T-cell (primary cell): Measurements from ENCODE around the gene CFAP77. TPM values are rescaled to one million over a fixed set of nuclear protein-coding genes. Genes with fewer than 3 reads are reported as not detected.

Experiments used
- ATAC-seq, 4 experiments: fragments of 200-7000 bp in 3 of 4; fragments of 150-1000 bp in 1 of 4; cut with Tn5 transposase; replicated peaks in 1 of 4; 1 replicate in 3 of 4; 2 replicates in 1 of 4; pipeline ENCODE4 v1.10.0; 2021; ENCODE audit warnings: moderate library complexity in 3 of 4, mild to moderate bottlenecking in 2 of 4, moderate number of reproducible peaks in 1 of 4
- CTCF ChIA-PET, 2 donors: fragments of 300-600 bp; sonication (Branson Sonifier 250); formaldehyde crosslinking; loops; one replicate each; lab custom pipeline; 2022; ENCODE audit warnings: antibody characterized with exemption in 2 of 2; lab: Charles Lee
- POLR2A ChIA-PET, 2 donors: fragments of 300-600 bp; sonication (Branson Sonifier 250); formaldehyde crosslinking; loops; one replicate each; lab custom pipeline; 2022; ENCODE audit warnings: antibody characterized with exemption in 2 of 2; lab: Charles Lee
- DNase-seq, 35 experiments: peaks; one replicate each; pipeline versions ENCODE4 v3.0.0 to v3.0.0-alpha.2; 2013 to 2023
- H3K27ac ChIP-seq: one replicate; pipeline ENCODE4 v1.5.1; 2013; ENCODE audit warnings: low read length
- H3K27me3 ChIP-seq, 2 experiments: replicated peaks in 1 of 2; 1 replicate in 1 of 2; 2 replicates in 1 of 2; pipeline versions ENCODE4 v1.6.1 to v1.7.0; 2013; ENCODE audit warnings: low read length in 1 of 2, mixed read lengths in 1 of 2; ENCODE audit not compliant: control insufficient read depth in 2 of 2, insufficient read depth in 2 of 2; ENCODE audit errors: extremely low read depth in 1 of 2
- H3K36me3 ChIP-seq, 2 donors: 1 replicate in 1 of 2; 2 replicates in 1 of 2; pipeline versions ENCODE4 v1.6.1 to v1.7.0; 2013; ENCODE audit warnings: low read length in 1 of 2; ENCODE audit not compliant: control insufficient read depth in 2 of 2, insufficient read depth in 1 of 2; ENCODE audit errors: extremely low read depth in 1 of 2
- H3K4me1 ChIP-seq, 2 experiments: 1 replicate in 1 of 2; 2 replicates in 1 of 2; pipeline versions ENCODE4 v1.6.1 to v1.7.0; 2013; ENCODE audit warnings: low read length in 2 of 2, mixed read lengths in 1 of 2; ENCODE audit not compliant: insufficient read depth in 2 of 2, control insufficient read depth in 1 of 2; ENCODE audit errors: extremely low read depth in 1 of 2
- H3K4me3 ChIP-seq, 2 donors: 1 replicate in 1 of 2; 2 replicates in 1 of 2; pipeline versions ENCODE4 v1.5.1 to v1.7.0; 2013; ENCODE audit warnings: mild to moderate bottlenecking in 2 of 2, low read length in 1 of 2, moderate library complexity in 1 of 2; ENCODE audit not compliant: control insufficient read depth in 1 of 2; ENCODE audit errors: extremely low read depth in 1 of 2
- H3K9me3 ChIP-seq: 2 replicates; pipeline ENCODE4 v1.7.0; 2013
- H3K27ac Mint-ChIP-seq, 2 donors: one replicate each; pipeline ENCODE4 v1.8.0; 2020 to 2021; ENCODE audit warnings: mild to moderate bottlenecking in 2 of 2, mixed read lengths in 2 of 2
- H3K27me3 Mint-ChIP-seq, 2 donors: one replicate each; pipeline ENCODE4 v1.8.0; 2021 to 2022; ENCODE audit warnings: mixed read lengths in 2 of 2
- H3K36me3 Mint-ChIP-seq: one replicate; pipeline ENCODE4 v1.8.0; 2021; ENCODE audit warnings: mixed read lengths
- H3K4me1 Mint-ChIP-seq, 3 donors: one replicate each; pipeline ENCODE4 v1.8.0; 2020 to 2022; ENCODE audit warnings: mixed read lengths in 3 of 3, mild to moderate bottlenecking in 1 of 3
- H3K4me3 Mint-ChIP-seq, 3 donors: one replicate each; pipeline ENCODE4 v1.8.0; 2020 to 2022; ENCODE audit warnings: mild to moderate bottlenecking in 3 of 3, mixed read lengths in 3 of 3, moderate library complexity in 3 of 3
- H3K9me3 Mint-ChIP-seq, 3 donors: one replicate each; pipeline ENCODE4 v1.8.0; 2020 to 2022; ENCODE audit warnings: mixed read lengths in 3 of 3
- WGBS: methylation state at CpG from one replicate; pipeline ENCODE4 v1.1.5; 2013; ENCODE audit warnings: missing lambda C conversion rate; ENCODE audit not compliant: insufficient coverage; 5-methylcytosine and 5-hydroxymethylcytosine counted together
- total RNA-seq, 35 experiments: library from RNA in 6 of 35; stranded (reverse) in 6 of 35; fragments of 120-200 nt in 1 of 35; gene quantifications; one replicate each; pipeline versions ENCODE4 v1.2.1 to v1.2.4 and lab custom pipeline; 2013 to 2026

Gene CFAP77
- total RNA-seq, 5 donors from 2014 or later (not counting 1 experiment from before 2014, with no cell fraction given) = not detected

- ChIA-PET POLR2A (no interaction called here), CTCF (interaction anchor here in 1 of 2 donors (0.7 kb wide), 1 partner anchor 1086 kb away, joined by 3 read pairs; no protein-coding TSS in a partner anchor)
- H3K4me1 ChIP-seq = peaks cover 0 to 18% of the 10 kb centered on the region in 2 experiments
- H3K27ac Mint-ChIP-seq = no peak overlapping the region
- DNase-seq (no peak), ATAC-seq (no peak)
- H3K4me1 Mint-ChIP-seq = peaks cover 0 to 10% (median 2%) of the 10 kb centered on the region in 3 donors
- no peaks in the 10 kb centered on the region for H3K36me3 ChIP-seq
- no peaks in the 10 kb centered on the region for H3K9me3 ChIP-seq
- no peaks in the 10 kb centered on the region for H3K36me3 Mint-ChIP-seq
- no peak overlapping the region for H3K4me3 Mint-ChIP-seq
- H3K9me3 Mint-ChIP-seq = no peaks in the 10 kb centered on the region
- H3K27me3 Mint-ChIP-seq = peaks cover 29 to 45% of the 10 kb centered on the region in 2 donors
- WGBS = 100% methylated on average over 1 of the region's 4 CpGs
- no peak overlapping the region for H3K4me3 ChIP-seq
- no peak overlapping the region for H3K27ac ChIP-seq
- H3K27me3 ChIP-seq = peaks cover 2 to 45% of the 10 kb centered on the region in 2 experiments
These were observed 37.9 kb downstream of the CFAP77 start for GRCh38 chr9:132447902-132448301.

- Mint-ChIP-seq H3K27me3 (peaks cover 19 to 27% of the 10 kb centered on the region in 2 donors), H3K4me1 (peaks cover 0 to 10% (median 2%) of the 10 kb centered on the region in 3 donors), H3K36me3 (no peaks in the 10 kb centered on the region), H3K27ac (peak overlapping the region in 1 of 2 donors; percentile 45), H3K4me3 (no peak overlapping the region), H3K9me3 (no peaks in the 10 kb centered on the region)
- H3K27ac ChIP-seq = no peak overlapping the region
- no peak overlapping the region for H3K4me3 ChIP-seq
- peaks cover 0 to 18% of the 10 kb centered on the region in 2 experiments for H3K4me1 ChIP-seq
- no peaks in the 10 kb centered on the region for H3K36me3 ChIP-seq
- ATAC-seq = peak; percentile 35 to 70 (median 62)
- H3K27me3 ChIP-seq = peaks cover 2 to 43% of the 10 kb centered on the region in 2 experiments
- ChIA-PET POLR2A (no interaction called here), CTCF (no interaction called here)
- DNase-seq = peak in 27 of 35 experiments; percentile 4 to 67 (median 22)
- H3K9me3 ChIP-seq = no peaks in the 10 kb centered on the region
- 42% methylated on average over 4 of the region's 10 CpGs for WGBS
These were observed 41.3 kb downstream of the CFAP77 start for GRCh38 chr9:132451276-132451675.

GRCh38 chr9:132456241-132456640, 46.2 kb downstream of the CFAP77 start:
- no peak overlapping the region for H3K27ac ChIP-seq
- H3K27me3 ChIP-seq = peaks cover 0 to 48% of the 10 kb centered on the region in 2 experiments
- ATAC-seq (no peak), DNase-seq (no peak)
- Mint-ChIP-seq H3K4me3 (no peak overlapping the region), H3K27ac (peak overlapping the region in 1 of 2 donors; percentile 24), H3K27me3 (peaks cover 12 to 23% of the 10 kb centered on the region in 2 donors), H3K9me3 (no peaks in the 10 kb centered on the region), H3K4me1 (peaks cover 0 to 6% (median 2%) of the 10 kb centered on the region in 3 donors), H3K36me3 (no peaks in the 10 kb centered on the region)
- CTCF ChIA-PET = no interaction called here
- WGBS = 88% methylated on average over 6 of the region's 8 CpGs
- POLR2A ChIA-PET = no interaction called here
- no peak overlapping the region for H3K4me3 ChIP-seq
- H3K9me3 ChIP-seq = no peaks in the 10 kb centered on the region
- H3K4me1 ChIP-seq = peaks cover 0 to 12% of the 10 kb centered on the region in 2 experiments
- no peaks in the 10 kb centered on the region for H3K36me3 ChIP-seq

GRCh38 chr9:132457504-132458236, 47.7 kb downstream of the CFAP77 start:
- H3K27me3 ChIP-seq = peaks cover 0 to 48% of the 10 kb centered on the region in 2 experiments
- H3K27ac ChIP-seq = no peak overlapping the region
- Mint-ChIP-seq H3K9me3 (no peaks in the 10 kb centered on the region), H3K27ac (no peak overlapping the region), H3K4me1 (no peaks in the 10 kb centered on the region), H3K4me3 (no peak overlapping the region), H3K36me3 (no peaks in the 10 kb centered on the region), H3K27me3 (peaks cover 9 to 15% of the 10 kb centered on the region in 2 donors)
- DNase-seq = no peak
- H3K36me3 ChIP-seq = no peaks in the 10 kb centered on the region
- WGBS = 88% methylated on average over 22 of the region's 36 CpGs
- no peak overlapping the region for H3K4me3 ChIP-seq
- ChIA-PET POLR2A (no interaction called here), CTCF (no interaction called here)
- H3K9me3 ChIP-seq = no peaks in the 10 kb centered on the region
- no peak for ATAC-seq
- H3K4me1 ChIP-seq = no peaks in the 10 kb centered on the region

- WGBS = no CpG with 5 or more reads among the region's 8 CpGs
- Mint-ChIP-seq H3K4me3 (no peak overlapping the region), H3K27me3 (peaks cover 12 to 16% of the 10 kb centered on the region in 2 donors), H3K4me1 (no peaks in the 10 kb centered on the region), H3K27ac (no peak overlapping the region), H3K9me3 (no peaks in the 10 kb centered on the region), H3K36me3 (no peaks in the 10 kb centered on the region)
- Histone ChIP-seq H3K27ac (no peak overlapping the region), H3K4me1 (no peaks in the 10 kb centered on the region), H3K4me3 (no peak overlapping the region), H3K36me3 (no peaks in the 10 kb centered on the region), H3K27me3 (peaks cover 0 to 46% of the 10 kb centered on the region in 2 experiments), H3K9me3 (no peaks in the 10 kb centered on the region)
- CTCF ChIA-PET = no interaction called here
- POLR2A ChIA-PET = no interaction called here
- DNase-seq = no peak
- ATAC-seq = no peak
These were observed 48.4 kb downstream of the CFAP77 start for GRCh38 chr9:132458432-132458831.

GRCh38 chr9:132459661-132460060, 49.6 kb downstream of the CFAP77 start:
- Histone ChIP-seq H3K4me3 (no peak overlapping the region), H3K36me3 (no peaks in the 10 kb centered on the region), H3K27ac (no peak overlapping the region), H3K9me3 (no peaks in the 10 kb centered on the region), H3K4me1 (no peaks in the 10 kb centered on the region), H3K27me3 (peaks cover 0 to 48% of the 10 kb centered on the region in 2 experiments)
- H3K4me1 Mint-ChIP-seq = no peaks in the 10 kb centered on the region
- no peaks in the 10 kb centered on the region for H3K36me3 Mint-ChIP-seq
- ATAC-seq (no peak), DNase-seq (no peak)
- WGBS = 100% methylated on average over 3 of the region's 7 CpGs
- POLR2A ChIA-PET = no interaction called here
- H3K27me3 Mint-ChIP-seq = peaks cover 9 to 16% of the 10 kb centered on the region in 2 donors
- H3K27ac Mint-ChIP-seq = no peak overlapping the region
- CTCF ChIA-PET = no interaction called here
- H3K9me3 Mint-ChIP-seq = no peaks in the 10 kb centered on the region
- no peak overlapping the region for H3K4me3 Mint-ChIP-seq
